Hepatic stellate cell (primary cell): ENCODE measurements around the gene HOMER1.
"Not testable (repeated sequence)": the region's sequence is repeated elsewhere in the genome, so short reads cannot be mapped to it uniquely, and the experiment has no call there.

Experiments used
- DNase-seq: peaks from one replicate; pipeline ENCODE4 v3.0.0; 2011; ENCODE audit warnings: low spot score

Gene HOMER1

GRCh38 chr5:79416499-79416898 lies 97.4 kb downstream of the HOMER1 start:
- DNase-seq = no peak

- no peak for DNase-seq
Observed at GRCh38 chr5:79413112-79413511, 100.8 kb downstream of the HOMER1 start.

GRCh38 chr5:79408028-79408427 lies 105.9 kb downstream of the HOMER1 start:
- no peak for DNase-seq

GRCh38 chr5:79407591-79407990 lies 106.3 kb downstream of the HOMER1 start:
- no peak for DNase-seq

- no peak for DNase-seq
Observed at GRCh38 chr5:79401216-79401615, 112.7 kb downstream of the HOMER1 start.

- DNase-seq = no peak
Observed at GRCh38 chr5:79399046-79399445, 114.9 kb downstream of the HOMER1 start.

- DNase-seq = no peak
Observed at GRCh38 chr5:79397080-79397479, 116.9 kb downstream of the HOMER1 start.

- no peak for DNase-seq
Observed at GRCh38 chr5:79396265-79396664, 117.7 kb downstream of the HOMER1 start.

GRCh38 chr5:79395296-79395695 lies 118.6 kb downstream of the HOMER1 start:
- no peak for DNase-seq

GRCh38 chr5:79392776-79393175 lies 121.2 kb downstream of the HOMER1 start:
- no peak for DNase-seq

GRCh38 chr5:79386679-79387078 lies 127.3 kb downstream of the HOMER1 start:
- DNase-seq = no peak

GRCh38 chr5:79385126-79385525 lies 128.8 kb downstream of the HOMER1 start:
- not testable (repeated sequence) for DNase-seq

GRCh38 chr5:79378510-79379186 lies 135.3 kb downstream of the HOMER1 start:
- no peak for DNase-seq

GRCh38 chr5:79357398-79357797 lies 156.5 kb downstream of the HOMER1 start:
- DNase-seq = no peak

- no peak for DNase-seq
Observed at GRCh38 chr5:79349881-79350280, 164.1 kb downstream of the HOMER1 start.

- no peak for DNase-seq
Observed at GRCh38 chr5:79349047-79349446, 164.9 kb downstream of the HOMER1 start.

GRCh38 chr5:79346420-79346824 lies 167.5 kb downstream of the HOMER1 start:
- DNase-seq = peak; percentile 65

- DNase-seq = no peak
Observed at GRCh38 chr5:79333852-79334557, 179.9 kb downstream of the HOMER1 start.

GRCh38 chr5:79330071-79330470 lies 183.9 kb downstream of the HOMER1 start:
- no peak for DNase-seq

- no peak for DNase-seq
Observed at GRCh38 chr5:79329453-79329852, 184.5 kb downstream of the HOMER1 start.
